Ishikawa (cell line): Measurements from ENCODE around the gene RAD51B.

ENCODE experiments used
- CEBPB ChIP-seq: IDR thresholded peaks from 2 replicates; pipeline ENCODE4 v1.6.1; 2012
- CREB1 ChIP-seq: IDR thresholded peaks from 2 replicates; pipeline ENCODE4 v1.6.1; 2012; ENCODE audit warnings: low read depth
- EGR1 ChIP-seq: IDR thresholded peaks from 2 replicates; pipeline ENCODE4 v1.6.1; 2012
- EP300 ChIP-seq: IDR thresholded peaks from 2 replicates; pipeline ENCODE4 v1.6.1; 2012; ENCODE audit warnings: borderline replicate concordance
- FOXM1 ChIP-seq: IDR thresholded peaks from 2 replicates; pipeline ENCODE4 v1.6.1; 2012; ENCODE audit warnings: low read depth, borderline replicate concordance
- NFIC ChIP-seq: IDR thresholded peaks from 2 replicates; pipeline ENCODE4 v1.6.1; 2012
- RAD21 ChIP-seq: IDR thresholded peaks from 2 replicates; pipeline ENCODE4 v1.6.1; 2012; ENCODE audit warnings: low read depth
- TAF1 ChIP-seq: IDR thresholded peaks from 2 replicates; pipeline ENCODE4 v1.6.1; 2012; ENCODE audit warnings: low read depth, mild to moderate bottlenecking
- TCF12 ChIP-seq: IDR thresholded peaks from 2 replicates; pipeline ENCODE4 v1.6.1; 2012; ENCODE audit warnings: low read depth
- TEAD4 ChIP-seq: IDR thresholded peaks from 2 replicates; pipeline ENCODE4 v1.6.1; 2012
- YY1 ChIP-seq: IDR thresholded peaks from 2 replicates; pipeline ENCODE4 v1.6.1; 2012; ENCODE audit warnings: low read depth
- ZBTB7A ChIP-seq: IDR thresholded peaks from 2 replicates; pipeline ENCODE4 v1.6.1; 2012; ENCODE audit warnings: low read depth
- TF ChIP-seq, protein P1 (sequence below): IDR thresholded peaks from 2 replicates; pipeline ENCODE4 v1.6.1; 2012
- TF ChIP-seq, protein P2 (sequence below): IDR thresholded peaks from 2 replicates; pipeline ENCODE4 v1.6.1; 2012; ENCODE audit warnings: low read depth, mild to moderate bottlenecking
- TF ChIP-seq, protein P3 (sequence below): IDR thresholded peaks from 2 replicates; pipeline ENCODE4 v1.6.1; 2012

The RAD51B gene

DNA sequence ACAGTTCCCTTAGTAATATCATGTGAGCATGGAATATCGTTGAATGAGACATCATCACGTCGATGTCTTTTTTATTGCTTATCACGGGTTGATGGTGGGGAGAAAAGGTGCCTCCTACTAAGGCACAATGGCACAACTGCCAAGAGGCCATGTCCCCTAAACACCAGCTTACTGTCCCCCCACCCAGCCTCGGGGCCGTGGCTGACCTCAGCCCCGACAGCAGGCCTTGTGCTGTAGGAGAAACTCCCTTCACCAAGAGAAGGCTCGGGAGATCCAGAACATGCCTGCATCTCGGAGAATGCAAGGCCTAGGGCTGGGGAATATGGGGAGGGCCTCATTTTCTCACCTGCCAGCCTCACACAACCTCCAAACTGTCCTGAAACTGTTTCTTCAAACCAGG is 950.5 kb downstream of the RAD51B start:
- no peak for TF ChIP-seq TAF1
- TF ChIP-seq, protein P1, sequence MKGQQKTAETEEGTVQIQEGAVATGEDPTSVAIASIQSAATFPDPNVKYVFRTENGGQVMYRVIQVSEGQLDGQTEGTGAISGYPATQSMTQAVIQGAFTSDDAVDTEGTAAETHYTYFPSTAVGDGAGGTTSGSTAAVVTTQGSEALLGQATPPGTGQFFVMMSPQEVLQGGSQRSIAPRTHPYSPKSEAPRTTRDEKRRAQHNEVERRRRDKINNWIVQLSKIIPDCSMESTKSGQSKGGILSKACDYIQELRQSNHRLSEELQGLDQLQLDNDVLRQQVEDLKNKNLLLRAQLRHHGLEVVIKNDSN: no peak
- no peak for TF ChIP-seq TCF12
- no peak for TF ChIP-seq ZBTB7A
- no peak for TF ChIP-seq EP300
- TF ChIP-seq, protein P2, sequence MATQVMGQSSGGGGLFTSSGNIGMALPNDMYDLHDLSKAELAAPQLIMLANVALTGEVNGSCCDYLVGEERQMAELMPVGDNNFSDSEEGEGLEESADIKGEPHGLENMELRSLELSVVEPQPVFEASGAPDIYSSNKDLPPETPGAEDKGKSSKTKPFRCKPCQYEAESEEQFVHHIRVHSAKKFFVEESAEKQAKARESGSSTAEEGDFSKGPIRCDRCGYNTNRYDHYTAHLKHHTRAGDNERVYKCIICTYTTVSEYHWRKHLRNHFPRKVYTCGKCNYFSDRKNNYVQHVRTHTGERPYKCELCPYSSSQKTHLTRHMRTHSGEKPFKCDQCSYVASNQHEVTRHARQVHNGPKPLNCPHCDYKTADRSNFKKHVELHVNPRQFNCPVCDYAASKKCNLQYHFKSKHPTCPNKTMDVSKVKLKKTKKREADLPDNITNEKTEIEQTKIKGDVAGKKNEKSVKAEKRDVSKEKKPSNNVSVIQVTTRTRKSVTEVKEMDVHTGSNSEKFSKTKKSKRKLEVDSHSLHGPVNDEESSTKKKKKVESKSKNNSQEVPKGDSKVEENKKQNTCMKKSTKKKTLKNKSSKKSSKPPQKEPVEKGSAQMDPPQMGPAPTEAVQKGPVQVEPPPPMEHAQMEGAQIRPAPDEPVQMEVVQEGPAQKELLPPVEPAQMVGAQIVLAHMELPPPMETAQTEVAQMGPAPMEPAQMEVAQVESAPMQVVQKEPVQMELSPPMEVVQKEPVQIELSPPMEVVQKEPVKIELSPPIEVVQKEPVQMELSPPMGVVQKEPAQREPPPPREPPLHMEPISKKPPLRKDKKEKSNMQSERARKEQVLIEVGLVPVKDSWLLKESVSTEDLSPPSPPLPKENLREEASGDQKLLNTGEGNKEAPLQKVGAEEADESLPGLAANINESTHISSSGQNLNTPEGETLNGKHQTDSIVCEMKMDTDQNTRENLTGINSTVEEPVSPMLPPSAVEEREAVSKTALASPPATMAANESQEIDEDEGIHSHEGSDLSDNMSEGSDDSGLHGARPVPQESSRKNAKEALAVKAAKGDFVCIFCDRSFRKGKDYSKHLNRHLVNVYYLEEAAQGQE: no peak
- TF ChIP-seq NFIC: no peak
- TF ChIP-seq, protein P3, sequence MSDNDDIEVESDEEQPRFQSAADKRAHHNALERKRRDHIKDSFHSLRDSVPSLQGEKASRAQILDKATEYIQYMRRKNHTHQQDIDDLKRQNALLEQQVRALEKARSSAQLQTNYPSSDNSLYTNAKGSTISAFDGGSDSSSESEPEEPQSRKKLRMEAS: no peak
- TF ChIP-seq CEBPB: no peak
- no peak for TF ChIP-seq EGR1
- no peak for TF ChIP-seq TEAD4
- no peak for TF ChIP-seq FOXM1
- TF ChIP-seq CREB1: no peak
- TF ChIP-seq YY1: no peak
- no peak for TF ChIP-seq RAD21

DNA sequence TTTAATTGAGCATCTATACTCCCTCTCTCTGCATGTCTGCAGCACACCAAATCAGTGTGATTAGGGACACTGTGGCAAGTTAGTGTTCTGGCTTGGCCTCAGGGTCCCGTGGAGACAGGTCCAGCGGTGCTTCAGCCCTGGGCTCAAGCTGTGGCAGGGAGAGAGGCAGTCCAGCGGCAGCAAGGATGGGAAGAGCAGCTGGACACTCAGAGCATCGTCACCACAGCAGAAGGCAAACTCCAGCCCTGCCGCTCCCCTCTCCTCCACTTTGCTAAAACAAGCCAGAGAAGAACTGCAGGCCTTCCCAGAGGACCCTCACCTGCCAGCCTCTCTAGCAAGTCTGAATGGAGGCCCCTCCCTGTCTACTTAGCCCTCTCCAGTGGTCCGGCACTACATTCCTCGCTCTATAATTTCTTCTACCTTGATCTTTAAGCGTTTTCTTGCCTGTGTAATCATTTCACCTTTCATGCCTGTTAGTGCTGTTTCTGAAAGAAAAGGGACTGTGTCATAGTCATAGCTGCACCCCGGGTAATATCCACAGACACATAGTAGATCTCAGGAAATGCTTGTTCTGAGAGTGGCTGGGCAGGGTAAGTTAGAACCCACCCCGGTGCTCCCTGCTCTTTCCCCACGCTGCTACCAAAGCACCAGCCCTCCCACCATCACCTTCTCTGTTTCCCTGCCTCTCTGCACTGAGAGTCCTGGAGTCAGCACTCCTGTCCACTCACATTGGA is 951.1 kb downstream of the RAD51B start:
- TF ChIP-seq EGR1 (no peak), FOXM1 (no peak), NFIC (no peak), YY1 (no peak), ZBTB7A (no peak), TEAD4 (no peak)
- TF ChIP-seq, protein P1: no peak

DNA sequence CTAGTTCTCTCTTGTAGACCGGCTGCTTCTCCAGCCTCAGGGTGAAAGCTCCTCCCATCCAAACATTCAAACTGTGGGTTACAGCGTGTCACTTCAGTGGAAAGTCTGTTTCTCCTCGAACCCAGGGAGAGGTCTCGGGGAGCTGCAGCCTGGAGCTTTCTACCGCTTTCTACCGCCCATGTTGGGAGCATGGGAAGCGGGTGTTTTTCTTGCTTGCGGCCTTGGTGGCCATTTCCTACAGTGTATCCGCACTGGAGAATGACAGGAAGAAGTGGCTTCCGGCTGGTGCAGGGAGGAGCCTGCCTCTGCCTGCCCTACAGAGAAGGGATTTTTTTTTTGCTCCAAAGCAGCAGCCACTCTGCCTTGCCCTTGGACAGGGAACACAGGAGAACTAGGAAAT is 952.1 kb downstream of the RAD51B start:
- TF ChIP-seq CEBPB (no peak), CREB1 (no peak), TAF1 (no peak), FOXM1 (no peak), EP300 (no peak), RAD21 (no peak), TCF12 (no peak), TEAD4 (no peak), EGR1 (no peak), ZBTB7A (no peak), YY1 (no peak), NFIC (no peak)
- TF ChIP-seq, protein P1: no peak
- TF ChIP-seq, protein P2: no peak
- TF ChIP-seq, protein P3: no peak

DNA sequence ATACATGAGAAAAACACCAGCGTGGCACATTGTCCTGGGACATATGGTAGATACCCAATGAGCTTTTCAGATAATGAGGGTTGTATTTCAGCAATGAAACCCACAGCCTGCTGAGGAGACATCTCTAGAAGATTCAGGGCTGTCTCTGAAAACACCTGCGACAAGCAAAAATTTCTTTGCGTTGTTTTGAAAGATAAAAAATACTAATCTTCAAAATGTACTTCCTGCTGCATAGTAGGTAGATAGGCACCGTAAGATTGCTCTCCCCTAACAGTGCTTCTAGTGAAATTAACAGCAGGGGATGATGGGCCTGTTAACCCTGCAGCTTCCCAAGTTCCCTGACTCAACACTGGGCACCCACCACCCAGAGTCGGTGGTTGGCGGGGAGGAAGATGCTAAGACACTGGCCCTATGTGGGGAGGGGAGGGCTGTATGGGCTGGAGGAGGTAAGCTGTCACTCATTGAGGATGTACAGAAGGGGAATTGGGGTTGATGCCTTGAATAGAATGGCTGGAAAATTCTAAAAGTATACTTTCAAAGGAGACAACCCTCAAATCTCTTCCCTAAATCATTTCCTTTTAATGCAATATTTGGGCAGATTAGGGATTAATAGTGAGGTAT is 953.3 kb downstream of the RAD51B start:
- TF ChIP-seq NFIC: no peak
- no peak for TF ChIP-seq RAD21
- TF ChIP-seq, protein P3: no peak
- no peak for TF ChIP-seq CREB1
- TF ChIP-seq EP300: no peak
- no peak for TF ChIP-seq CEBPB
- TF ChIP-seq YY1: no peak
- TF ChIP-seq TAF1: no peak
- TF ChIP-seq ZBTB7A: no peak
- TF ChIP-seq TEAD4: no peak
- TF ChIP-seq, protein P1: no peak
- no peak for TF ChIP-seq TCF12
- TF ChIP-seq EGR1: no peak
- TF ChIP-seq, protein P2: no peak
- TF ChIP-seq FOXM1: no peak
